HFF-Myc (cell line): Measurements from ENCODE around the gene LAMA5.

ENCODE experiments used
- DNase-seq: peaks from one replicate; pipeline ENCODE4 v3.0.0-alpha.2; 2011; ENCODE audit warnings: low read depth; ENCODE audit errors: extremely low read depth
- H3K4me3 ChIP-seq: replicated peaks from 2 replicates; pipeline ENCODE4 v1.5.1; 2011; ENCODE audit warnings: low read depth, mild to moderate bottlenecking, control low read depth, low read length
- CTCF ChIP-seq: IDR thresholded peaks from 2 replicates; pipeline ENCODE4 v1.5.1; 2012; ENCODE audit warnings: mild to moderate bottlenecking, low read depth, low read length, control low read depth; ENCODE audit errors: missing control alignments

The LAMA5 gene

DNA sequence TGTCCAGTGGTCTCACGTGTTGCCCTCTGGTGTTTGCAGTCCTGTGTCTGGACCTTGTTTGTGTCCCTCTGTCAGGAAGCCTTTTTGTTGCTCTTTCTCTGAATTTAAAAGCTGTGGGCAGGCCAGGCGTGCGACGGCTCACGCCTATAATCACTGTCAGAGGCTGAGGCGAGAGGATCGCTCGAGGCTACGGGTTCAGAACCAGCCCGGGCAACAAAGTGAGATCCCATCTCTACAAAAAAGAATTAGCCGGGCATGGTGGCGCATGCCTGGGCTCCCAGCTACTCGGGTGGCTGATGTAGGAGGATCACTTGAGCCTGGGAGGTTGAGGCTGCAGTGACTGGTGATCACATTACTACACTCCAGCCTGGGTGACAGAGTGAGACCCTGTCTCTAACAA lies 100.3 kb downstream of the LAMA5 start:
- H3K4me3 ChIP-seq = no peak overlapping the region
- no peak for TF ChIP-seq CTCF

GRCh38 chr20:62266340-62266739 lies 100.8 kb downstream of the LAMA5 start:
- H3K4me3 ChIP-seq = no peak overlapping the region
- no peak for TF ChIP-seq CTCF
- DNase-seq = no peak

More for the DNA sequence above, 100.3 kb downstream of the LAMA5 start:
- no peak for DNase-seq

GRCh38 chr20:62265365-62265764 lies 101.7 kb downstream of the LAMA5 start:
- no peak overlapping the region for H3K4me3 ChIP-seq
- no peak for DNase-seq
- TF ChIP-seq CTCF = no peak

DNA sequence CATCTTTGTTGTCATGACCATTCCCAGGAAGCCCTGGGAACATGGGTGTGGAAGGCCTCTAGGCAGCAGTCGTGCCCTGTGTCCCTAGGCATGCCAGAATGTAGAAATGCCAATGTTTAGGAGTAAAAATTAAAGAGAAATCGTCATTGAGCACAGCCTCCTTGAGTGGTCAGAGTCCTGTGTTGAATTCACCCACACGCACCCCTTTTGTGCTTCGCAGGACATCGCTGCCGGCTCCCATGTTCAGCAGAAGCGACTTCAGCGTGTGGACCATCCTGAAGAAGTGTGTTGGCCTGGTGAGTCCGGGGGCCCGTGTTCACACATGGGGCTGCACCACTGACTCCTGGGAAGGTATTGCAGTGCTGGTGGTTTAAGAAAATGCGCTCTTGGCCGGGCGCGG lies 103.7 kb downstream of the LAMA5 start:
- no peak for DNase-seq
- TF ChIP-seq CTCF = no peak
- H3K4me3 ChIP-seq = no peak overlapping the region

DNA sequence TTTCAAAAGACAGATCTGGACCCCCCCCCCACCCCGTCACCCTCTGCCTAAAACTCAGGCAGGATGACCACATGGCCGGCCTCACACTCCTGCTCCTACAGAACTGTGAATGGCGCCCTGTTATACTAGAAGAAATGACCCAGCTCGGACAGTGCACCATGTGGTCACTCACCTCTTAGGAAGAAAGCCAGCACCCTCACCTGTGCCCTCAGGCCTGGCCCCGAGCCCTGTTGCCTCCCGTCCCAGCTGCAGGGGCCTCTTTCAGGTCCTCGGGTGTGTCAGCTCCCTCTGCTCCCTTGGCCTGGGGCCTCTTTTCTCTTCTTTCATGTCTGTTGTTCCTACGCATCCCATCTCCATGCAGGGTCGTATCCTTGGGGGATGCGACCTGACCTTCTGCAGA lies 105.0 kb downstream of the LAMA5 start:
- TF ChIP-seq CTCF = no peak

DNA sequence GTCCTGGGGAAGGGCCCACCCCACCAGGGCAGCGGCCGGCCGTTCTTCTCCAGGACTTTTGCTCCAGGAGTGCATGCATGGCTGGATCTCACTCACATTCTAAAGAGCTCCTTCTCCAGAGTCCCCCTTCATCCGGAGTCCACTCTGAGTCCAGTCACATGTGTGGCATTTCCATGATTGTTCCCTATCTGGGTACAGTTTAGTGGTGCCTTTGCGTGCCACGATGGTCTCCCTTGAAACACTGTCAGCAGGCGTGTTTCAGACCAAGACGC lies 107.9 kb downstream of the LAMA5 start:
- TF ChIP-seq CTCF = no peak
- DNase-seq = no peak
- no peak overlapping the region for H3K4me3 ChIP-seq

More for the DNA sequence above, 105.0 kb downstream of the LAMA5 start:
- H3K4me3 ChIP-seq = no peak overlapping the region
- no peak for DNase-seq
